ENCODE measurements around the gene SPACA7.

Gene SPACA7

GRCh38 chr13:112447761-112448603 is 71.8 kb downstream of the SPACA7 start:
- no peak for TF ChIP-seq CSRNP3 (CRISPR knock-in tag; IDR thresholded peaks at IDR 0.05)
- TF ChIP-seq ZFP30 (CRISPR knock-in tag; IDR thresholded peaks at IDR 0.05), result no peak
- no peak for TF ChIP-seq RARB (CRISPR knock-in tag; IDR thresholded peaks at IDR 0.05)
- no peak for TF ChIP-seq ISL1 (CRISPR knock-in tag; IDR thresholded peaks at IDR 0.05)
- TF ChIP-seq BACH2 (CRISPR knock-in tag; IDR thresholded peaks at IDR 0.05; ENCODE audit: borderline replicate concordance), result no peak
- TF ChIP-seq ESRRG (CRISPR knock-in tag; IDR thresholded peaks at IDR 0.05), result no peak
- no peak for TF ChIP-seq ARNTL (CRISPR knock-in tag; IDR thresholded peaks at IDR 0.05; ENCODE audit: borderline replicate concordance, low read depth)
- TF ChIP-seq ZNF565 (CRISPR knock-in tag; conservative IDR thresholded peaks at IDR 0.05; ENCODE audit: low read depth), result no peak
- TF ChIP-seq ZNF70 (CRISPR knock-in tag; IDR thresholded peaks at IDR 0.05), result no peak
- TF ChIP-seq CREB5 (CRISPR knock-in tag; IDR thresholded peaks at IDR 0.05; ENCODE audit: low read depth), result no peak
- no peak for TF ChIP-seq POU6F1 (CRISPR knock-in tag; IDR thresholded peaks at IDR 0.05; ENCODE audit: borderline replicate concordance, low read depth)
- no peak for TF ChIP-seq TOX (CRISPR knock-in tag; IDR thresholded peaks at IDR 0.05; ENCODE audit: borderline replicate concordance)
- no peak for TF ChIP-seq ZC3H10 (CRISPR knock-in tag; IDR thresholded peaks at IDR 0.05)
- no peak for TF ChIP-seq ZNF8 (CRISPR knock-in tag; IDR thresholded peaks at IDR 0.05)
- TF ChIP-seq CSDC2 (CRISPR knock-in tag; IDR thresholded peaks at IDR 0.05), result no peak
- no peak for ATAC-seq

- no peak for ATAC-seq
- TF ChIP-seq RARB (CRISPR knock-in tag; IDR thresholded peaks at IDR 0.05), result no peak
- TF ChIP-seq ZNF8 (CRISPR knock-in tag; IDR thresholded peaks at IDR 0.05), result no peak
- no peak for TF ChIP-seq TSHZ2 (CRISPR knock-in tag; IDR thresholded peaks at IDR 0.05)
- no peak for TF ChIP-seq ZFP30 (CRISPR knock-in tag; IDR thresholded peaks at IDR 0.05)
- no peak for TF ChIP-seq CREB5 (CRISPR knock-in tag; IDR thresholded peaks at IDR 0.05; ENCODE audit: low read depth)
- TF ChIP-seq ZC3H10 (CRISPR knock-in tag; IDR thresholded peaks at IDR 0.05), result no peak
- TF ChIP-seq ESRRG (CRISPR knock-in tag; IDR thresholded peaks at IDR 0.05), result no peak
- no peak for TF ChIP-seq TCF4 (CRISPR knock-in tag; IDR thresholded peaks at IDR 0.05; ENCODE audit: borderline replicate concordance)
- no peak for TF ChIP-seq BACH2 (CRISPR knock-in tag; IDR thresholded peaks at IDR 0.05; ENCODE audit: borderline replicate concordance)
- TF ChIP-seq TOX (CRISPR knock-in tag; IDR thresholded peaks at IDR 0.05; ENCODE audit: borderline replicate concordance), result no peak
- TF ChIP-seq ZNF70 (CRISPR knock-in tag; IDR thresholded peaks at IDR 0.05), result no peak
- no peak for TF ChIP-seq ISL1 (CRISPR knock-in tag; IDR thresholded peaks at IDR 0.05)
Observed at GRCh38 chr13:112448621-112449544, 72.7 kb downstream of the SPACA7 start.

- no peak for ATAC-seq
- no peak for TF ChIP-seq ZNF565 (CRISPR knock-in tag; conservative IDR thresholded peaks at IDR 0.05; ENCODE audit: low read depth)
- no peak for TF ChIP-seq BACH2 (CRISPR knock-in tag; IDR thresholded peaks at IDR 0.05; ENCODE audit: borderline replicate concordance)
- no peak for TF ChIP-seq CSRNP3 (CRISPR knock-in tag; IDR thresholded peaks at IDR 0.05)
- no peak for TF ChIP-seq OSR1 (CRISPR knock-in tag; IDR thresholded peaks at IDR 0.05)
- no peak for TF ChIP-seq PATZ1 (CRISPR knock-in tag; IDR thresholded peaks at IDR 0.05; ENCODE audit: borderline replicate concordance)
- TF ChIP-seq ZC3H10 (CRISPR knock-in tag; IDR thresholded peaks at IDR 0.05), result no peak
- TF ChIP-seq POU6F1 (CRISPR knock-in tag; IDR thresholded peaks at IDR 0.05; ENCODE audit: borderline replicate concordance, low read depth), result no peak
Observed at GRCh38 chr13:112449545-112449930, 73.4 kb downstream of the SPACA7 start.

Data from SK-N-SH treated with all-trans-retinoic acid at 6 μM for 48 hours (cell line).